B cell (primary cell): ENCODE data around the gene MYADML2. TPM values are rescaled to one million over a fixed set of nuclear protein-coding genes. Genes with fewer than 3 reads are reported as not detected.

Experiments
- ATAC-seq: fragments of 200-7000 bp; cut with Tn5 transposase; one replicate; pipeline ENCODE4 v1.10.0; 2021; ENCODE audit warnings: low read depth, mild to moderate bottlenecking, moderate number of reproducible peaks, moderate library complexity
- CTCF ChIA-PET: fragments of 350-600 bp; sonication (Branson Sonifier 250); formaldehyde crosslinking; loops from one replicate; lab custom pipeline; 2021; ENCODE audit warnings: antibody characterized with exemption, inconsistent platforms; lab: Charles Lee
- POLR2A ChIA-PET: fragments of 350-600 bp; sonication (Branson Sonifier 250); formaldehyde crosslinking; loops from one replicate; lab custom pipeline; 2021; ENCODE audit warnings: antibody characterized with exemption; lab: Charles Lee
- DNase-seq: peaks from one replicate; pipeline ENCODE4 v3.0.0; 2013
- H2AFZ ChIP-seq: 2 replicates; pipeline ENCODE4 v1.6.1; 2012; ENCODE audit warnings: mild to moderate bottlenecking, low read depth, low read length; ENCODE audit not compliant: insufficient read depth, poor library complexity, severe bottlenecking
- H3K27ac ChIP-seq, 2 donors: 1 replicate in 1 of 2; 2 replicates in 1 of 2; pipeline ENCODE4 v1.5.1; 2012 to 2013; ENCODE audit warnings: low read length in 2 of 2, mild to moderate bottlenecking in 2 of 2, moderate library complexity in 1 of 2
- H3K27me3 ChIP-seq, 4 experiments: fragments of 200-600 bp in 1 of 4; sonication (generic) in 1 of 4; replicated peaks in 1 of 4; 1 replicate in 2 of 4; 2 replicates in 2 of 4; pipeline versions ENCODE4 v1.6.1 to v1.7.0; 2013 to 2016; ENCODE audit warnings: low read length in 3 of 4, mild to moderate bottlenecking in 2 of 4, mixed read lengths in 1 of 4, moderate library complexity in 1 of 4; ENCODE audit not compliant: insufficient read depth in 4 of 4, control insufficient read depth in 3 of 4; ENCODE audit errors: control extremely low read depth in 1 of 4
- H3K36me3 ChIP-seq, 2 experiments: replicated peaks in 1 of 2; 1 replicate in 1 of 2; 2 replicates in 1 of 2; pipeline versions ENCODE4 v1.6.1 to v1.7.1; 2013; ENCODE audit warnings: low read length in 1 of 2; ENCODE audit not compliant: insufficient read depth in 2 of 2, control insufficient read depth in 1 of 2; ENCODE audit errors: control extremely low read depth in 1 of 2, extremely low read depth in 1 of 2
- H3K4me1 ChIP-seq, 2 donors: fragments of 200-600 bp in 1 of 2; sonication (generic) in 1 of 2; 1 replicate in 1 of 2; 2 replicates in 1 of 2; pipeline versions ENCODE4 v1.5.1 to v1.6.1; 2013 to 2017; ENCODE audit warnings: low read length in 2 of 2; ENCODE audit not compliant: control insufficient read depth in 2 of 2, insufficient read depth in 2 of 2
- H3K4me2 ChIP-seq: replicated peaks from 2 replicates; pipeline ENCODE3; 2012; ENCODE audit warnings: mild to moderate bottlenecking, low read depth, low read length; ENCODE audit not compliant: poor library complexity, severe bottlenecking
- H3K4me3 ChIP-seq, 5 experiments: fragments of 200-600 bp in 1 of 5; sonication (generic) in 1 of 5; 1 replicate in 3 of 5; 2 replicates in 2 of 5; pipeline versions ENCODE4 v1.5.1 to v1.7.0; 2011 to 2016; ENCODE audit warnings: low read length in 4 of 5, mild to moderate bottlenecking in 4 of 5, low read depth in 2 of 5, control low read depth in 1 of 5, moderate library complexity in 1 of 5; ENCODE audit not compliant: insufficient read depth in 1 of 5; ENCODE audit errors: control extremely low read depth in 1 of 5, extremely low read depth in 1 of 5
- H3K79me2 ChIP-seq: fragments of 200-600 bp; sonication (generic); one replicate; pipeline ENCODE4 v1.6.0; 2016; ENCODE audit warnings: low read length; ENCODE audit not compliant: control insufficient read depth, insufficient read depth
- H3K9ac ChIP-seq: fragments of 200-600 bp; sonication (generic); 2 replicates; pipeline ENCODE4 v1.6.1; 2017; ENCODE audit warnings: mild to moderate bottlenecking, low read length, moderate library complexity
- H3K9me3 ChIP-seq, 3 donors: one replicate each; pipeline versions ENCODE4 v1.6.1 to v1.7.1; 2013; ENCODE audit warnings: low read length in 2 of 3; ENCODE audit not compliant: control insufficient read depth in 2 of 3, insufficient read depth in 1 of 3; ENCODE audit errors: control extremely low read depth in 1 of 3
- H4K20me1 ChIP-seq: 2 replicates; pipeline ENCODE4 v1.6.0; 2012; ENCODE audit warnings: mild to moderate bottlenecking, low read length; ENCODE audit not compliant: insufficient read depth, control insufficient read depth, poor library complexity, severe bottlenecking
- H3K27ac Mint-ChIP-seq: one replicate; pipeline ENCODE4 v1.8.0; 2021; ENCODE audit warnings: mixed read lengths
- H3K27me3 Mint-ChIP-seq: one replicate; pipeline ENCODE4 v1.8.0; 2021; ENCODE audit warnings: mixed read lengths
- H3K4me1 Mint-ChIP-seq: one replicate; pipeline ENCODE4 v1.8.0; 2021; ENCODE audit warnings: mixed read lengths
- H3K4me3 Mint-ChIP-seq: one replicate; pipeline ENCODE4 v1.8.0; 2021; ENCODE audit warnings: mixed read lengths
- H3K9me3 Mint-ChIP-seq: one replicate; pipeline ENCODE4 v1.8.0; 2022; ENCODE audit warnings: mixed read lengths; ENCODE audit not compliant: insufficient read depth
- EZH2 ChIP-seq: IDR thresholded peaks from 2 replicates; pipeline ENCODE4 v1.6.1; 2012; ENCODE audit warnings: borderline replicate concordance, low read depth, mild to moderate bottlenecking, moderate library complexity, low read length; ENCODE audit not compliant: insufficient read depth, poor library complexity, severe bottlenecking
- WGBS: methylation state at CpG from one replicate; pipeline ENCODE4 v1.1.5; 2013; ENCODE audit warnings: missing lambda C conversion rate; ENCODE audit not compliant: insufficient coverage; 5-methylcytosine and 5-hydroxymethylcytosine counted together
- intact Hi-C: fragments of 100-400 bp; cut with micrococcal nuclease; formaldehyde crosslinking; loops from one replicate; pipeline ENCODE4 v1.10.0; 2022
- polyA plus RNA-seq: library from polyadenylated mRNA; depleted of rRNA; stranded (reverse); fragments of >200 nt; gene quantifications from 2 replicates; pipeline ENCODE4 v1.2.3, GENCODE V29; 2012
- total RNA-seq, 2 donors: library from RNA; stranded (reverse); fragments of 120-200 nt in 1 of 2; gene quantifications; 1 replicate in 1 of 2; 2 replicates in 1 of 2; pipeline versions ENCODE4 v1.2.3 to v1.2.4, GENCODE V29; 2013 to 2022
- TF ChIP-seq, protein P1 (sequence below): fragments of 200-600 bp; IDR thresholded peaks from one replicate; pipeline ENCODE4 v1.8.0; 2022; ENCODE audit warnings: antibody characterized with exemption, mild to moderate bottlenecking

The MYADML2 gene
- total and polyA plus RNA-seq, 2 donors (not counting 1 experiment from before 2014, with no cell fraction given): not detected

DNA sequence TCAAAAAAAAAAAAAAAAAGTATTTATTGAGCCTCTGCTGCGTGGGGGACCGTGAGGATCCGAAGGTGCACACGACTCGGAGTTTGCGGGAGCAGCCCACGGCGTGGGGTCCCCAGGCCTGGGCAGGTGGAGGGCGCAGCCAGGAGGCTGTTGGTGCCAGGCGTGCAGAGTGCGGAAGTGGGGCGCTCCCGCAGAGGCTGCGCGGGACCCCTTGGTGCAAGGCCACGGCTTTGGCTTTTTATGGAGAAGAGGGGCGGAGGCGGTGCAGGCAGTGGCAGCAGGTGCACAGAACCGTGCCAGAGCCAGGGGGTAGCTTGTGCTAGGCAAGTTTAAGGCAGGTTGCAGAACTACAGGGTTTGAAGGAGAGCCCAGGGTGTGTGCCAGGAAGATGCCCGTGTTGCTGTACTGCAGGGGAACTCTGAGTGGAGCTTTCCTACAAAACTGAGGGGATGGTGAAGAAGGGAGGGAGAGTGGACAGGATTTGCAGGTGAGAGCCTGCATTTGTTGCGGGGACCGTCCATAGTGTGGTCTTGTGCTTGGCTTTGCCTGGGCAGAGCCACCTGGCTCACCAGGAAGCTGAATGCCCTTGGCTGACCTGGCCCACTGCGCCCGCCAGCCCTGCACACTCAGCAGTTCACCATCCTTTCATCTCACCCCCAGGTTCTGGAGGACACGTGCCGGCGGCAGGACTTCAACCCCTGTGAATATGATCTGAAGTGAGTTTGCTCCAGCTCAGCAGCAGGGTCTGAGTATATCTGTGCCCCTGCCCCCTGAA, 31.7 kb upstream of the MYADML2 start:
- Mint-ChIP-seq H3K9me3 (no peaks in the 10 kb centered on the region), H3K4me3 (peak overlapping the region; percentile 80), H3K27ac (peak overlapping the region; percentile 79), H3K4me1 (peaks cover 33% of the 10 kb centered on the region), H3K27me3 (peaks cover 3% of the 10 kb centered on the region)
- ChIA-PET CTCF (interaction anchor here (0.6 to 1.5 kb wide), 3 partner anchors 19 to 127 kb away, joined by 3 to 6 read pairs (median 3); partner anchors contain the start of gene NOTUM), POLR2A (interaction anchor here (0.5 to 3.9 kb wide), 5 partner anchors 11 to 312 kb away, joined by 3 to 28 read pairs (median 3); partner anchors contain the start of genes CENPX, DCXR and LRRC45)
- no peak overlapping the region for H2AFZ ChIP-seq
- ATAC-seq: no peak
- TF ChIP-seq EZH2: no peak
- TF ChIP-seq, protein P1, sequence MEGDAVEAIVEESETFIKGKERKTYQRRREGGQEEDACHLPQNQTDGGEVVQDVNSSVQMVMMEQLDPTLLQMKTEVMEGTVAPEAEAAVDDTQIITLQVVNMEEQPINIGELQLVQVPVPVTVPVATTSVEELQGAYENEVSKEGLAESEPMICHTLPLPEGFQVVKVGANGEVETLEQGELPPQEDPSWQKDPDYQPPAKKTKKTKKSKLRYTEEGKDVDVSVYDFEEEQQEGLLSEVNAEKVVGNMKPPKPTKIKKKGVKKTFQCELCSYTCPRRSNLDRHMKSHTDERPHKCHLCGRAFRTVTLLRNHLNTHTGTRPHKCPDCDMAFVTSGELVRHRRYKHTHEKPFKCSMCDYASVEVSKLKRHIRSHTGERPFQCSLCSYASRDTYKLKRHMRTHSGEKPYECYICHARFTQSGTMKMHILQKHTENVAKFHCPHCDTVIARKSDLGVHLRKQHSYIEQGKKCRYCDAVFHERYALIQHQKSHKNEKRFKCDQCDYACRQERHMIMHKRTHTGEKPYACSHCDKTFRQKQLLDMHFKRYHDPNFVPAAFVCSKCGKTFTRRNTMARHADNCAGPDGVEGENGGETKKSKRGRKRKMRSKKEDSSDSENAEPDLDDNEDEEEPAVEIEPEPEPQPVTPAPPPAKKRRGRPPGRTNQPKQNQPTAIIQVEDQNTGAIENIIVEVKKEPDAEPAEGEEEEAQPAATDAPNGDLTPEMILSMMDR: no peak
- H3K9ac ChIP-seq: no peak overlapping the region
- H3K4me2 ChIP-seq: peak overlapping the region; percentile 99
- WGBS: 97% methylated on average over 16 of the region's 27 CpGs
- peaks cover 26% of the 10 kb centered on the region for H3K79me2 ChIP-seq
- peaks cover 7% of the 10 kb centered on the region for H4K20me1 ChIP-seq
- intact Hi-C loops: no loop called here
- H3K4me3 ChIP-seq: peak overlapping the region in 2 of 5 experiments; percentile 77 to 96
- no peak overlapping the region for H3K27ac ChIP-seq
- DNase-seq: no peak
- H3K36me3 ChIP-seq: no peaks in the 10 kb centered on the region
- no peaks in the 10 kb centered on the region for H3K27me3 ChIP-seq
- peaks cover 25 to 32% of the 10 kb centered on the region in 2 donors for H3K4me1 ChIP-seq
- peaks cover 0 to 5% (median 0%) of the 10 kb centered on the region in 3 donors for H3K9me3 ChIP-seq
